T-cell (primary cell): ENCODE measurements around the gene RADIL. TPM values are rescaled to one million over a fixed set of nuclear protein-coding genes. Genes with fewer than 3 reads are reported as not detected.

Experiments used
- ATAC-seq, 4 experiments: fragments of 200-7000 bp in 3 of 4; fragments of 150-1000 bp in 1 of 4; cut with Tn5 transposase; replicated peaks in 1 of 4; 1 replicate in 3 of 4; 2 replicates in 1 of 4; pipeline ENCODE4 v1.10.0; 2021; ENCODE audit warnings: moderate library complexity in 3 of 4, mild to moderate bottlenecking in 2 of 4, moderate number of reproducible peaks in 1 of 4
- CTCF ChIA-PET, 2 donors: fragments of 300-600 bp; sonication (Branson Sonifier 250); formaldehyde crosslinking; loops; one replicate each; lab custom pipeline; 2022; ENCODE audit warnings: antibody characterized with exemption in 2 of 2; lab: Charles Lee
- POLR2A ChIA-PET, 2 donors: fragments of 300-600 bp; sonication (Branson Sonifier 250); formaldehyde crosslinking; loops; one replicate each; lab custom pipeline; 2022; ENCODE audit warnings: antibody characterized with exemption in 2 of 2; lab: Charles Lee
- DNase-seq, 35 experiments: peaks; one replicate each; pipeline versions ENCODE4 v3.0.0 to v3.0.0-alpha.2; 2013 to 2023
- H3K27ac ChIP-seq: one replicate; pipeline ENCODE4 v1.5.1; 2013; ENCODE audit warnings: low read length
- H3K27me3 ChIP-seq, 2 experiments: replicated peaks in 1 of 2; 1 replicate in 1 of 2; 2 replicates in 1 of 2; pipeline versions ENCODE4 v1.6.1 to v1.7.0; 2013; ENCODE audit warnings: low read length in 1 of 2, mixed read lengths in 1 of 2; ENCODE audit not compliant: control insufficient read depth in 2 of 2, insufficient read depth in 2 of 2; ENCODE audit errors: extremely low read depth in 1 of 2
- H3K36me3 ChIP-seq, 2 donors: 1 replicate in 1 of 2; 2 replicates in 1 of 2; pipeline versions ENCODE4 v1.6.1 to v1.7.0; 2013; ENCODE audit warnings: low read length in 1 of 2; ENCODE audit not compliant: control insufficient read depth in 2 of 2, insufficient read depth in 1 of 2; ENCODE audit errors: extremely low read depth in 1 of 2
- H3K4me1 ChIP-seq, 2 experiments: 1 replicate in 1 of 2; 2 replicates in 1 of 2; pipeline versions ENCODE4 v1.6.1 to v1.7.0; 2013; ENCODE audit warnings: low read length in 2 of 2, mixed read lengths in 1 of 2; ENCODE audit not compliant: insufficient read depth in 2 of 2, control insufficient read depth in 1 of 2; ENCODE audit errors: extremely low read depth in 1 of 2
- H3K4me3 ChIP-seq, 2 donors: 1 replicate in 1 of 2; 2 replicates in 1 of 2; pipeline versions ENCODE4 v1.5.1 to v1.7.0; 2013; ENCODE audit warnings: mild to moderate bottlenecking in 2 of 2, low read length in 1 of 2, moderate library complexity in 1 of 2; ENCODE audit not compliant: control insufficient read depth in 1 of 2; ENCODE audit errors: extremely low read depth in 1 of 2
- H3K9me3 ChIP-seq: 2 replicates; pipeline ENCODE4 v1.7.0; 2013
- H3K27ac Mint-ChIP-seq, 2 donors: one replicate each; pipeline ENCODE4 v1.8.0; 2020 to 2021; ENCODE audit warnings: mild to moderate bottlenecking in 2 of 2, mixed read lengths in 2 of 2
- H3K27me3 Mint-ChIP-seq, 2 donors: one replicate each; pipeline ENCODE4 v1.8.0; 2021 to 2022; ENCODE audit warnings: mixed read lengths in 2 of 2
- H3K36me3 Mint-ChIP-seq: one replicate; pipeline ENCODE4 v1.8.0; 2021; ENCODE audit warnings: mixed read lengths
- H3K4me1 Mint-ChIP-seq, 3 donors: one replicate each; pipeline ENCODE4 v1.8.0; 2020 to 2022; ENCODE audit warnings: mixed read lengths in 3 of 3, mild to moderate bottlenecking in 1 of 3
- H3K4me3 Mint-ChIP-seq, 3 donors: one replicate each; pipeline ENCODE4 v1.8.0; 2020 to 2022; ENCODE audit warnings: mild to moderate bottlenecking in 3 of 3, mixed read lengths in 3 of 3, moderate library complexity in 3 of 3
- H3K9me3 Mint-ChIP-seq, 3 donors: one replicate each; pipeline ENCODE4 v1.8.0; 2020 to 2022; ENCODE audit warnings: mixed read lengths in 3 of 3
- WGBS: methylation state at CpG from one replicate; pipeline ENCODE4 v1.1.5; 2013; ENCODE audit warnings: missing lambda C conversion rate; ENCODE audit not compliant: insufficient coverage; 5-methylcytosine and 5-hydroxymethylcytosine counted together
- total RNA-seq, 35 experiments: library from RNA in 6 of 35; stranded (reverse) in 6 of 35; fragments of 120-200 nt in 1 of 35; gene quantifications; one replicate each; pipeline versions ENCODE4 v1.2.1 to v1.2.4 and lab custom pipeline; 2013 to 2026

RADIL gene
- total RNA-seq, 5 donors from 2014 or later (not counting 1 experiment from before 2014, with no cell fraction given), result 0.20 to 0.30 TPM; not detected in 3

GRCh38 chr7:4787947-4788626 lies 95.4 kb downstream of the RADIL start:
- CTCF ChIA-PET, result no interaction called here
- no peak for DNase-seq
- no peaks in the 10 kb centered on the region for H3K9me3 Mint-ChIP-seq

GRCh38 chr7:4787541-4787940 lies 96.0 kb downstream of the RADIL start:
- H3K36me3 Mint-ChIP-seq, result peaks cover 10% of the 10 kb centered on the region
- peaks cover 0 to 5% (median 0%) of the 10 kb centered on the region in 3 donors for H3K4me1 Mint-ChIP-seq
- peaks cover 0 to 8% of the 10 kb centered on the region in 2 experiments for H3K4me1 ChIP-seq
- ATAC-seq (no peak), DNase-seq (no peak)
- ChIA-PET CTCF (no interaction called here), POLR2A (no interaction called here)
- H3K4me3 ChIP-seq, result no peak overlapping the region
- H3K27ac ChIP-seq, result no peak overlapping the region
- H3K4me3 Mint-ChIP-seq, result no peak overlapping the region
- peaks cover 52 to 79% of the 10 kb centered on the region in 2 donors for H3K36me3 ChIP-seq
- H3K27me3 Mint-ChIP-seq, result no peaks in the 10 kb centered on the region
- no peak overlapping the region for H3K27ac Mint-ChIP-seq
- H3K9me3 ChIP-seq, result no peaks in the 10 kb centered on the region
- H3K27me3 ChIP-seq, result no peaks in the 10 kb centered on the region
- WGBS, result 97% methylated on average over 17 of the region's 17 CpGs
- H3K9me3 Mint-ChIP-seq, result no peaks in the 10 kb centered on the region

More at GRCh38 chr7:4787947-4788626, 95.4 kb downstream of the RADIL start:
- no peak overlapping the region for H3K4me3 Mint-ChIP-seq
- POLR2A ChIA-PET, result no interaction called here
- Histone ChIP-seq H3K27me3 (no peaks in the 10 kb centered on the region), H3K4me3 (no peak overlapping the region), H3K4me1 (peaks cover 0 to 14% of the 10 kb centered on the region in 2 experiments), H3K9me3 (no peaks in the 10 kb centered on the region), H3K27ac (no peak overlapping the region), H3K36me3 (peaks cover 46 to 75% of the 10 kb centered on the region in 2 donors)
- H3K27me3 Mint-ChIP-seq, result no peaks in the 10 kb centered on the region
- peaks cover 0 to 5% (median 0%) of the 10 kb centered on the region in 3 donors for H3K4me1 Mint-ChIP-seq
- ATAC-seq, result no peak
- 91% methylated on average over 22 of the region's 23 CpGs for WGBS
- H3K27ac Mint-ChIP-seq, result no peak overlapping the region
- H3K36me3 Mint-ChIP-seq, result peaks cover 10% of the 10 kb centered on the region

GRCh38 chr7:4786015-4786414 lies 97.5 kb downstream of the RADIL start:
- Histone ChIP-seq H3K27ac (no peak overlapping the region), H3K27me3 (no peaks in the 10 kb centered on the region), H3K9me3 (no peaks in the 10 kb centered on the region), H3K36me3 (peaks cover 50 to 90% of the 10 kb centered on the region in 2 donors), H3K4me3 (no peak overlapping the region), H3K4me1 (no peaks in the 10 kb centered on the region)
- ChIA-PET CTCF (no interaction called here), POLR2A (no interaction called here)
- peaks cover 20% of the 10 kb centered on the region for H3K36me3 Mint-ChIP-seq
- no peaks in the 10 kb centered on the region for H3K27me3 Mint-ChIP-seq
- H3K9me3 Mint-ChIP-seq, result no peaks in the 10 kb centered on the region
- H3K27ac Mint-ChIP-seq, result no peak overlapping the region
- 95% methylated on average over 17 of the region's 17 CpGs for WGBS
- DNase-seq (no peak), ATAC-seq (no peak)
- H3K4me1 Mint-ChIP-seq, result peaks cover 0 to 4% (median 0%) of the 10 kb centered on the region in 3 donors
- H3K4me3 Mint-ChIP-seq, result no peak overlapping the region

- Mint-ChIP-seq H3K4me3 (no peak overlapping the region), H3K4me1 (peaks cover 2 to 4% (median 3%) of the 10 kb centered on the region in 3 donors), H3K9me3 (no peaks in the 10 kb centered on the region), H3K27me3 (no peaks in the 10 kb centered on the region), H3K27ac (no peak overlapping the region), H3K36me3 (peaks cover 22% of the 10 kb centered on the region)
- ChIA-PET CTCF (no interaction called here), POLR2A (no interaction called here)
- Histone ChIP-seq H3K36me3 (peaks cover 49 to 89% of the 10 kb centered on the region in 2 donors), H3K4me3 (no peak overlapping the region), H3K27ac (no peak overlapping the region), H3K4me1 (no peaks in the 10 kb centered on the region), H3K27me3 (no peaks in the 10 kb centered on the region), H3K9me3 (no peaks in the 10 kb centered on the region)
- ATAC-seq (no peak), DNase-seq (no peak)
- WGBS, result 98% methylated on average over 13 of the region's 20 CpGs
Measured at GRCh38 chr7:4785371-4785770, 98.1 kb downstream of the RADIL start.

- Mint-ChIP-seq H3K27ac (no peak overlapping the region), H3K9me3 (no peaks in the 10 kb centered on the region), H3K27me3 (no peaks in the 10 kb centered on the region), H3K4me1 (peaks cover 3 to 5% (median 4%) of the 10 kb centered on the region in 3 donors), H3K4me3 (no peak overlapping the region), H3K36me3 (peaks cover 17% of the 10 kb centered on the region)
- peaks cover 46 to 91% of the 10 kb centered on the region in 2 donors for H3K36me3 ChIP-seq
- no peak overlapping the region for H3K4me3 ChIP-seq
- H3K27me3 ChIP-seq, result no peaks in the 10 kb centered on the region
- WGBS, result 96% methylated on average over 19 of the region's 19 CpGs
- POLR2A ChIA-PET, result no interaction called here
- H3K27ac ChIP-seq, result no peak overlapping the region
- ATAC-seq (no peak), DNase-seq (no peak)
- H3K4me1 ChIP-seq, result no peaks in the 10 kb centered on the region
- CTCF ChIA-PET, result no interaction called here
- H3K9me3 ChIP-seq, result no peaks in the 10 kb centered on the region
Measured at GRCh38 chr7:4784799-4785198, 98.7 kb downstream of the RADIL start.

GRCh38 chr7:4783762-4784351 lies 99.7 kb downstream of the RADIL start:
- Mint-ChIP-seq H3K4me3 (no peak overlapping the region), H3K36me3 (peaks cover 17% of the 10 kb centered on the region), H3K27ac (no peak overlapping the region), H3K9me3 (no peaks in the 10 kb centered on the region), H3K4me1 (peaks cover 4 to 5% (median 4%) of the 10 kb centered on the region in 3 donors), H3K27me3 (no peaks in the 10 kb centered on the region)
- POLR2A ChIA-PET, result no interaction called here
- ATAC-seq, result no peak
- Histone ChIP-seq H3K27ac (no peak overlapping the region), H3K4me3 (no peak overlapping the region), H3K36me3 (peaks cover 46 to 85% of the 10 kb centered on the region in 2 donors), H3K9me3 (no peaks in the 10 kb centered on the region), H3K27me3 (no peaks in the 10 kb centered on the region), H3K4me1 (no peaks in the 10 kb centered on the region)
- no peak for DNase-seq
- CTCF ChIA-PET, result no interaction called here
- WGBS, result 95% methylated on average over 28 of the region's 40 CpGs
